Trophoblast cell (in vitro differentiated cells and primary cell): ENCODE data around the gene AHNAK2.
A peak's percentile ranks its signal among the peaks of the same experiment; 100 is the strongest.

Experiments
- DNase-seq, 2 donors: peaks; one replicate each; pipeline ENCODE4 v3.0.0-alpha.2; 2016
- H2AFZ ChIP-seq: 2 replicates; pipeline ENCODE4 v1.6.1; 2013; ENCODE audit warnings: low read length, moderate library complexity, mild to moderate bottlenecking; ENCODE audit not compliant: insufficient read depth, poor library complexity
- H2AK5ac ChIP-seq: 2 replicates; pipeline ENCODE4 v1.6.1; 2013; ENCODE audit warnings: mild to moderate bottlenecking, low read length
- H2BK120ac ChIP-seq: 2 replicates; pipeline ENCODE4 v1.6.1; 2013; ENCODE audit warnings: low read length, mild to moderate bottlenecking, moderate library complexity; ENCODE audit not compliant: insufficient read depth, poor library complexity
- H2BK12ac ChIP-seq: 2 replicates; pipeline ENCODE4 v1.6.1; 2013; ENCODE audit warnings: mild to moderate bottlenecking, low read length, moderate library complexity
- H2BK5ac ChIP-seq: 2 replicates; pipeline ENCODE4 v1.6.1; 2013; ENCODE audit warnings: low read length, low read depth, moderate library complexity, mild to moderate bottlenecking; ENCODE audit not compliant: poor library complexity
- H3K14ac ChIP-seq: 2 replicates; pipeline ENCODE4 v1.6.1; 2013; ENCODE audit warnings: mild to moderate bottlenecking, low read length
- H3K18ac ChIP-seq: 2 replicates; pipeline ENCODE4 v1.6.1; 2013; ENCODE audit warnings: mild to moderate bottlenecking, low read length
- H3K23ac ChIP-seq: 2 replicates; pipeline ENCODE4 v1.6.1; 2013; ENCODE audit warnings: low read length
- H3K27ac ChIP-seq: 2 replicates; pipeline ENCODE4 v1.5.1; 2013; ENCODE audit warnings: low read depth, mild to moderate bottlenecking, inconsistent platforms, low read length, moderate library complexity
- H3K27me3 ChIP-seq: 2 replicates; pipeline ENCODE4 v1.6.1; 2013; ENCODE audit warnings: inconsistent platforms, mild to moderate bottlenecking, low read length, moderate library complexity; ENCODE audit not compliant: insufficient read depth
- H3K36me3 ChIP-seq, 2 experiments: 1 replicate in 1 of 2; 2 replicates in 1 of 2; pipeline ENCODE4 v1.6.1; 2013; ENCODE audit warnings: low read length in 2 of 2, mild to moderate bottlenecking in 2 of 2, moderate library complexity in 1 of 2; ENCODE audit not compliant: insufficient read depth in 2 of 2, control insufficient read depth in 1 of 2
- H3K4ac ChIP-seq: 2 replicates; pipeline ENCODE4 v1.6.1; 2013; ENCODE audit warnings: low read depth, mild to moderate bottlenecking, low read length, moderate library complexity
- H3K4me1 ChIP-seq, 2 experiments: 1 replicate in 1 of 2; 2 replicates in 1 of 2; pipeline ENCODE4 v1.6.1; 2013; ENCODE audit warnings: low read length in 2 of 2, mild to moderate bottlenecking in 2 of 2, moderate library complexity in 1 of 2; ENCODE audit not compliant: insufficient read depth in 2 of 2, control insufficient read depth in 1 of 2
- H3K4me2 ChIP-seq: 2 replicates; pipeline ENCODE4 v1.6.1; 2013; ENCODE audit warnings: inconsistent platforms, mild to moderate bottlenecking, low read length, moderate library complexity
- H3K4me3 ChIP-seq: 2 replicates; pipeline ENCODE4 v1.5.1; 2013; ENCODE audit warnings: mild to moderate bottlenecking, low read depth, low read length, inconsistent platforms
- H3K79me1 ChIP-seq: one replicate; pipeline ENCODE4 v1.6.1; 2013; ENCODE audit warnings: low read length
- H3K79me2 ChIP-seq: 2 replicates; pipeline ENCODE4 v1.6.1; 2013; ENCODE audit warnings: low read length, mild to moderate bottlenecking; ENCODE audit not compliant: control insufficient read depth, insufficient read depth, poor library complexity
- H3K9ac ChIP-seq: 2 replicates; pipeline ENCODE4 v1.6.1; 2013; ENCODE audit warnings: mild to moderate bottlenecking, low read length
- H3K9me3 ChIP-seq: 2 replicates; pipeline ENCODE4 v1.6.1; 2013; ENCODE audit warnings: low read depth, mild to moderate bottlenecking, control low read depth, inconsistent platforms, low read length; ENCODE audit not compliant: insufficient read depth
- H4K12ac ChIP-seq: 2 replicates; pipeline ENCODE4 v1.6.1; 2013; ENCODE audit warnings: low read depth, mild to moderate bottlenecking, low read length, moderate library complexity
- H4K8ac ChIP-seq: 2 replicates; pipeline ENCODE4 v1.6.1; 2013; ENCODE audit warnings: low read depth, mild to moderate bottlenecking, low read length, moderate library complexity
- H4K91ac ChIP-seq: one replicate; pipeline ENCODE4 v1.6.1; 2013; ENCODE audit warnings: low read depth, mild to moderate bottlenecking, low read length, moderate library complexity
- WGBS: extraction: QIAGEN DNeasy Blood & Tissue Kit; methylation state at CpG from one replicate; pipeline ENCODE4 v1.1.7; 2013; ENCODE audit warnings: missing lambda C conversion rate; ENCODE audit not compliant: insufficient read length, insufficient coverage; ENCODE audit errors: extremely low coverage; 5-methylcytosine and 5-hydroxymethylcytosine counted together

Gene AHNAK2

DNA sequence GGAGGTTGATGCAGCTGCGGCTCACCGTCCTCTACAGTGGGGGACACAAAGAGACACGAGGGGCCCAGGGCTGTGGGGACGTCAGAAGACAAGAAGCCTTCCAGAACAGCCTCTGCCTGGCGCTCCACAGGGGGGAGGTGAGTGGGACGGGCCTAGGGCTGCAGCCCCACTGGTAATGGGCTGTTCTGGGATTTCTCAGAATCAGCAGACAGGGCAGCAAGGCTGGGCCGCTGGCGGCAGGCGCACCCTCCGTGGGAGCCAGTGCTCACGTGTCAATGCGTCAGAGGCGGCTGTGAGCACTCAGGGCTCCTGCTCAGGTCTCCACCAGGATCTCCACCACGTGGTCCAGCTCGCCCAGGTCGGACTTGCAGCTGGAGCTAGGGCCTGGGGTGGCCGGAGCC, 32.7 kb upstream of the AHNAK2 start:
- Histone ChIP-seq H3K23ac (no peak overlapping the region), H2AK5ac (no peak overlapping the region), H3K79me2 (peaks cover 22% of the 10 kb centered on the region), H3K9me3 (no peaks in the 10 kb centered on the region), H2BK120ac (no peak overlapping the region), H3K14ac (no peak overlapping the region), H3K4me1 (peaks cover 3 to 4% of the 10 kb centered on the region in 2 experiments), H2BK12ac (no peak overlapping the region), H4K91ac (no peak overlapping the region), H3K79me1 (no peaks in the 10 kb centered on the region), H3K4me2 (no peak overlapping the region), H3K27me3 (no peaks in the 10 kb centered on the region), H3K9ac (no peak overlapping the region), H3K18ac (peak overlapping the region; percentile 6), H3K4ac (no peak overlapping the region), H3K27ac (no peak overlapping the region), H3K36me3 (peaks cover 45 to 48% of the 10 kb centered on the region in 2 experiments), H2AFZ (no peak overlapping the region), H4K8ac (no peak overlapping the region), H2BK5ac (no peak overlapping the region), H3K4me3 (peak overlapping the region; percentile 30), H4K12ac (no peak overlapping the region)
- no CpG with 5 or more reads among the region's 17 CpGs for WGBS
- no peak for DNase-seq

GRCh38 chr14:105010106-105010505, 31.9 kb upstream of the AHNAK2 start:
- Histone ChIP-seq H3K9me3 (peaks cover 5% of the 10 kb centered on the region), H4K91ac (no peak overlapping the region), H3K18ac (no peak overlapping the region), H3K9ac (no peak overlapping the region), H3K27me3 (no peaks in the 10 kb centered on the region), H3K4ac (peak overlapping the region; percentile 28), H3K27ac (no peak overlapping the region), H3K79me1 (no peaks in the 10 kb centered on the region), H3K23ac (no peak overlapping the region), H3K79me2 (peaks cover 16% of the 10 kb centered on the region), H4K12ac (no peak overlapping the region), H3K36me3 (peaks cover 44 to 47% of the 10 kb centered on the region in 2 experiments), H3K4me2 (no peak overlapping the region), H4K8ac (no peak overlapping the region), H2BK120ac (no peak overlapping the region), H2AK5ac (no peak overlapping the region), H3K4me1 (peaks cover 0 to 1% of the 10 kb centered on the region in 2 experiments), H2AFZ (no peak overlapping the region), H2BK12ac (no peak overlapping the region), H3K4me3 (no peak overlapping the region), H2BK5ac (no peak overlapping the region), H3K14ac (no peak overlapping the region)
- DNase-seq = no peak
- no CpG with 5 or more reads among the region's 4 CpGs for WGBS

GRCh38 chr14:105007593-105008264, 29.6 kb upstream of the AHNAK2 start:
- no peak overlapping the region for H3K4me3 ChIP-seq
- no peaks in the 10 kb centered on the region for H3K4me1 ChIP-seq
- H4K8ac ChIP-seq = no peak overlapping the region
- peaks cover 42 to 44% of the 10 kb centered on the region in 2 experiments for H3K36me3 ChIP-seq
- no peak overlapping the region for H3K23ac ChIP-seq
- H3K79me1 ChIP-seq = no peaks in the 10 kb centered on the region
- H3K14ac ChIP-seq = no peak overlapping the region
- peaks cover 5% of the 10 kb centered on the region for H3K79me2 ChIP-seq
- H3K27ac ChIP-seq = no peak overlapping the region
- no peak overlapping the region for H2AFZ ChIP-seq
- H4K12ac ChIP-seq = no peak overlapping the region
- no peak for DNase-seq
- no peak overlapping the region for H3K9ac ChIP-seq
- H2BK5ac ChIP-seq = no peak overlapping the region
- H2BK120ac ChIP-seq = no peak overlapping the region
- no peak overlapping the region for H3K4ac ChIP-seq
- H3K9me3 ChIP-seq = peaks cover 5% of the 10 kb centered on the region
- no peak overlapping the region for H3K18ac ChIP-seq
- WGBS = no CpG with 5 or more reads among the region's 19 CpGs
- H4K91ac ChIP-seq = no peak overlapping the region
- no peaks in the 10 kb centered on the region for H3K27me3 ChIP-seq
- no peak overlapping the region for H2BK12ac ChIP-seq
- no peak overlapping the region for H3K4me2 ChIP-seq
- H2AK5ac ChIP-seq = no peak overlapping the region

- no peaks in the 10 kb centered on the region for H3K79me1 ChIP-seq
- H3K14ac ChIP-seq = no peak overlapping the region
- H2BK120ac ChIP-seq = no peak overlapping the region
- H2BK12ac ChIP-seq = no peak overlapping the region
- no peak overlapping the region for H2BK5ac ChIP-seq
- H4K12ac ChIP-seq = no peak overlapping the region
- H3K18ac ChIP-seq = no peak overlapping the region
- H3K23ac ChIP-seq = no peak overlapping the region
- no peaks in the 10 kb centered on the region for H3K27me3 ChIP-seq
- no peak overlapping the region for H3K4ac ChIP-seq
- no peak overlapping the region for H3K4me2 ChIP-seq
- WGBS = no CpG with 5 or more reads among the region's 21 CpGs
- no peak overlapping the region for H4K8ac ChIP-seq
- no peak overlapping the region for H4K91ac ChIP-seq
- no peak overlapping the region for H3K27ac ChIP-seq
- H3K79me2 ChIP-seq = peaks cover 4% of the 10 kb centered on the region
- DNase-seq = no peak
- H2AFZ ChIP-seq = no peak overlapping the region
- no peak overlapping the region for H2AK5ac ChIP-seq
- peaks cover 39 to 44% of the 10 kb centered on the region in 2 experiments for H3K36me3 ChIP-seq
- H3K9me3 ChIP-seq = peaks cover 5% of the 10 kb centered on the region
- H3K9ac ChIP-seq = no peak overlapping the region
- H3K4me3 ChIP-seq = no peak overlapping the region
- no peaks in the 10 kb centered on the region for H3K4me1 ChIP-seq
Observed at GRCh38 chr14:105006831-105007592, 28.8 kb upstream of the AHNAK2 start.
